Cardiac muscle cell (in vitro differentiated cells and primary cell): Measurements from ENCODE around the gene ARNT2. TPM values are rescaled to one million over a fixed set of nuclear protein-coding genes. Genes with fewer than 3 reads are reported as not detected.
"Not testable (repeated sequence)": the region's sequence is repeated elsewhere in the genome, so short reads cannot be mapped to it uniquely, and the experiment has no call there.

ENCODE experiments used
- DNase-seq, 2 donors: peaks; one replicate each; pipeline versions ENCODE4 v3.0.0 to v3.0.0-alpha.2; 2010 to 2017; ENCODE audit warnings: low read depth in 1 of 2, low spot score in 1 of 2
- H3K27ac ChIP-seq: fragments of 200-600 bp; sonication (generic); 2 replicates; pipeline ENCODE4 v1.5.1; 2016
- H3K27me3 ChIP-seq: fragments of 200-600 bp; sonication (generic); 2 replicates; pipeline ENCODE4 v1.6.0; 2016; ENCODE audit warnings: control low read depth
- H3K36me3 ChIP-seq: fragments of 200-600 bp; sonication (generic); 2 replicates; pipeline ENCODE4 v1.5.1; 2016; ENCODE audit warnings: control low read depth
- H3K4me1 ChIP-seq: fragments of 200-600 bp; sonication (generic); 2 replicates; pipeline ENCODE4 v1.8.1; 2017; ENCODE audit warnings: low read depth, mild to moderate bottlenecking, mixed run types
- H3K4me3 ChIP-seq: fragments of 200-600 bp; sonication (generic); 2 replicates; pipeline ENCODE4 v1.5.1; 2016; ENCODE audit warnings: mild to moderate bottlenecking
- H3K9me3 ChIP-seq: fragments of 200-600 bp; sonication (generic); 2 replicates; pipeline ENCODE4 v1.5.1; 2017; ENCODE audit warnings: low read depth, mild to moderate bottlenecking, control low read depth
- polyA plus RNA-seq: library from polyadenylated mRNA; unstranded; fragments of >200 nt; fragmentation: Nextera tagmentation; extraction: Ambion mirVana; gene quantifications from 2 replicates; pipeline ENCODE4 v1.2.1, GENCODE V29; 2016
- total RNA-seq: library from RNA; depleted of rRNA; stranded (reverse); fragments of >200 nt; gene quantifications from 2 replicates; pipeline ENCODE4 v1.2.3, GENCODE V29; 2016
- TF ChIP-seq, protein P1 (sequence below): IDR thresholded peaks from 2 replicates; pipeline ENCODE4 v1.5.1; 2012; ENCODE audit warnings: low read depth, mild to moderate bottlenecking, low read length

Gene ARNT2
- total and polyA plus RNA-seq, 2 experiments from 2014 or later: 3.8 to 4.4 TPM

DNA sequence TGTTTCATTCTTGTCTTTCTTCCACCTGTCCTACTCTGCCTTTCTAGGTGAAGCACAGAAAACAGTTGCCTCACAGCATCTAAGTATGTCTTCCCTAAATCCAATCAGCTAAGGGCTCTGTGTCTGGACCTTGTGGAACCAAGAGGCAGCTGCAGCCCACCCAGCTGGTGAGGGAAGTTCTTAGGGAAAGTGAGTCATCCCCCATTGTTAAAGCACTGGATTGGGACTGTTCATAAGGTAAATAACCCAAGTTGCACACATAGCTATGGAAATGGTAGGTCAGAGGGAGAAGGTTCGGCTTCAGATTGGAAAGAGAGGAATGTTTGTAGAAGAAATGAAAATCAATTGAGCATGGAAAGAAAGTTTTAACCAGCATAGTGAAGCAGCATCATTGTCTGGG lies 18.0 kb upstream of the ARNT2 start:
- Histone ChIP-seq H3K27ac (no peak overlapping the region), H3K9me3 (no peaks in the 10 kb centered on the region), H3K27me3 (no peaks in the 10 kb centered on the region), H3K4me1 (peaks cover 5% of the 10 kb centered on the region), H3K4me3 (no peak overlapping the region), H3K36me3 (no peaks in the 10 kb centered on the region)
- TF ChIP-seq, protein P1, sequence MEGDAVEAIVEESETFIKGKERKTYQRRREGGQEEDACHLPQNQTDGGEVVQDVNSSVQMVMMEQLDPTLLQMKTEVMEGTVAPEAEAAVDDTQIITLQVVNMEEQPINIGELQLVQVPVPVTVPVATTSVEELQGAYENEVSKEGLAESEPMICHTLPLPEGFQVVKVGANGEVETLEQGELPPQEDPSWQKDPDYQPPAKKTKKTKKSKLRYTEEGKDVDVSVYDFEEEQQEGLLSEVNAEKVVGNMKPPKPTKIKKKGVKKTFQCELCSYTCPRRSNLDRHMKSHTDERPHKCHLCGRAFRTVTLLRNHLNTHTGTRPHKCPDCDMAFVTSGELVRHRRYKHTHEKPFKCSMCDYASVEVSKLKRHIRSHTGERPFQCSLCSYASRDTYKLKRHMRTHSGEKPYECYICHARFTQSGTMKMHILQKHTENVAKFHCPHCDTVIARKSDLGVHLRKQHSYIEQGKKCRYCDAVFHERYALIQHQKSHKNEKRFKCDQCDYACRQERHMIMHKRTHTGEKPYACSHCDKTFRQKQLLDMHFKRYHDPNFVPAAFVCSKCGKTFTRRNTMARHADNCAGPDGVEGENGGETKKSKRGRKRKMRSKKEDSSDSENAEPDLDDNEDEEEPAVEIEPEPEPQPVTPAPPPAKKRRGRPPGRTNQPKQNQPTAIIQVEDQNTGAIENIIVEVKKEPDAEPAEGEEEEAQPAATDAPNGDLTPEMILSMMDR: no peak
- no peak for DNase-seq

DNA sequence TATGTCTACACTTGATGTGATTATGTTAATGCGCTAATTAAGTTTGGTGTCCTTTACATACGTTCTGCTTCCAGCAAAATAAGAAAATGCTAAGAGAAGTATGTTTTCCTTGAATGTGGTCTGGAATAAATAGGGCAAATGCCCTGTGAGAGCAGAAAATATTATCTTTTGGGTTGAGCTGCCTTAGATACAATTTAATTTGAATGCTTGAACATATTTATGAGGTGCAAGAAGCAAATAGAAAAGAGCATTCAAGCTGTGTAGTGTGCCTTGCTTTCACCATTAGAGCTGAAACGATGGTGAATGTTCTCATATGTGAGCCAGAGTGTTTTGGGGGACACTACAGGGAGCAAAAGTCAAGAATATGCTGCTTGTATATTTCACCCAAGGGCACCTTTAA lies 15.9 kb upstream of the ARNT2 start:
- TF ChIP-seq, protein P1: no peak
- Histone ChIP-seq H3K36me3 (no peaks in the 10 kb centered on the region), H3K9me3 (no peaks in the 10 kb centered on the region), H3K27ac (no peak overlapping the region), H3K4me1 (peaks cover 5% of the 10 kb centered on the region), H3K4me3 (no peak overlapping the region), H3K27me3 (no peaks in the 10 kb centered on the region)
- no peak for DNase-seq

DNA sequence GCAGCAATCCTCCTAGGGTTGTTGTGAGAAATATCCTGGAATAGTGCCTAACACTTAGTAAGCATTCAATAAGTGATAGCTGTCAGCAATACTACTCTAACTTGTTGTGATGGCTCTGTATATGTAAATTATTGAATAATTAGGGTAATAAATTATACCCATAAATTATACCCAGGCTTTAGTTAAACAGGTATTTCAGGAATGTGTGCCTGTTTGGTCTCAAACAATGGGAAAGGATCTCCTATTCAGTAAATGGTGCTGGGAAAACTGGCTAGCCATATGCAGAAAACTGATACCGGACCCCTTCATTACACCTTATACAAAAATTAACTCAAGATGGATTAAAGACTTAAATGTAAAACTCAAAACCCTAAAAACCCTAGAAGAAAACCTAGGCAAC lies 14.8 kb upstream of the ARNT2 start:
- no peak for DNase-seq

DNA sequence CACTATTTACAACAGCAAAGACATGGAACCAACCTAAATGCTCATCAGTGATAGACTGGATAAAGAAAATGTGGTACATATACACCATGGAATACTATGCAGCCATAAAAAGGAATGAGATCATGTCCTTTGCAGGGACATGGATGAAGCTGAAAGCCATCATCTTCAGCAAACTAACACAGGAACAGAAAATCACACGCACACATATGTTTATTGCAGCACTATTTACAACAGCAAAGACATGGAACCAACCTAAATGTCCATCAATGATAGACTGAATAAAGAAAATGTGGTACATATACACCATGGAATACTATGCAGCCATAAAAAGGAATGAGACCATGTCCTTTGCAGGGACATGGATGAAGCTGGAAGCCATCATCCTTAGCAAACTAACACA lies 13.2 kb upstream of the ARNT2 start:
- H3K36me3 ChIP-seq, DNase-seq, H3K4me1 ChIP-seq, H3K9me3 ChIP-seq, H3K27me3 ChIP-seq, H3K4me3 ChIP-seq, H3K27ac ChIP-seq: not testable (repeated sequence)

More for the DNA sequence above, 14.8 kb upstream of the ARNT2 start:
- no peaks in the 10 kb centered on the region for H3K27me3 ChIP-seq
- TF ChIP-seq, protein P1: no peak
- no peaks in the 10 kb centered on the region for H3K9me3 ChIP-seq
- H3K4me3 ChIP-seq: no peak overlapping the region
- H3K27ac ChIP-seq: no peak overlapping the region
- no peaks in the 10 kb centered on the region for H3K36me3 ChIP-seq
- H3K4me1 ChIP-seq: peaks cover 3% of the 10 kb centered on the region

DNA sequence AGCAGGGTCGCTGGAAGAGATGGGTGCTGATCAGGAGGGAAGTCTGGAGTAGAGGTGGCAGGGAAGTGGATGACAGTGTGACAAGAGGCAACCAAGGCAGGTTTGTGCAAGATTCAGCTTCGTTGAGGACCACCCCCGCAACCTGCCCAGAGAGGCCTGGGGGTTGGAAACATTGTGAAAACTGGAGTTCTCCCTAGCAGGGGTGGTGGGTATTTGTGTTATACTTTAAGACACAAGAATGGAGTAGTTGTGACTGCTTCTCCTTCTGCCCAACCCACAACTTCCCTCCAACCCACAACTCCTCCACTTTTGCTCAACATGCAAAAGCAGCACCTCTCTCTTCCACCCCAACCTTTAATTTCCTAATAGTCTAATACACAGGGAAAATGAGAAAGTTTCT lies 8.6 kb upstream of the ARNT2 start:
- no peaks in the 10 kb centered on the region for H3K4me1 ChIP-seq
- no peak overlapping the region for H3K27ac ChIP-seq
- no peak for DNase-seq
- no peak overlapping the region for H3K4me3 ChIP-seq
- H3K27me3 ChIP-seq: no peaks in the 10 kb centered on the region
- TF ChIP-seq, protein P1: no peak
- no peaks in the 10 kb centered on the region for H3K36me3 ChIP-seq
- H3K9me3 ChIP-seq: no peaks in the 10 kb centered on the region

DNA sequence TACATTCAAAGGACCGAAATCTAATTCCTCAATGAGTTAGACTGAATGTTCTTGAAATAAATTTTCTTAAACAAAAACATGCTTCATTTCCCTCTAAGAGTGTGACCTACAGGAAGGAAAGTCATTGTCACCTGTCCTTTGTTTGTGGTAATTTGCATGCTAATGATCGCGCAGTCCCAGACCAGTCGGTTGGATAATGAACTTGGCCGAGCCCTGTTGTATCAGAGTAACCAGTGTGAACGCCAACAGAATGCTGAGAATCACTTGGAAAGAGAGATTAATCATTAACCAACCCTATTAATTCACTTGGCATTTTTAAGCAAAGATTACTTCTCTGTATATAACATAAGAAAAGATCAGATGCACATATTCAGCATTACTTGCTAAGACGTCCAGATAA lies 8.1 kb upstream of the ARNT2 start:
- H3K27me3 ChIP-seq: no peaks in the 10 kb centered on the region
- TF ChIP-seq, protein P1: no peak
- no peaks in the 10 kb centered on the region for H3K4me1 ChIP-seq
- no peaks in the 10 kb centered on the region for H3K36me3 ChIP-seq
- DNase-seq: no peak
- no peak overlapping the region for H3K4me3 ChIP-seq
- H3K9me3 ChIP-seq: no peaks in the 10 kb centered on the region
- H3K27ac ChIP-seq: no peak overlapping the region
